H9 (cell line): ENCODE data around the gene GTF3C5. TPM values are rescaled to one million over a fixed set of nuclear protein-coding genes. Genes with fewer than 3 reads are reported as not detected.

Source experiments
- DNase-seq: peaks from one replicate; pipeline ENCODE4 v3.0.0-alpha.2; 2017
- H2AFZ ChIP-seq: one replicate; pipeline ENCODE4 v1.6.1; 2013; ENCODE audit warnings: mild to moderate bottlenecking, low read length, control low read depth, moderate library complexity
- H2AK5ac ChIP-seq: 2 replicates; pipeline ENCODE4 v1.6.1; 2013; ENCODE audit warnings: low read length, control low read depth, mixed read lengths; ENCODE audit not compliant: insufficient read length
- H2BK120ac ChIP-seq: one replicate; pipeline ENCODE4 v1.6.1; 2013; ENCODE audit warnings: low read depth, mild to moderate bottlenecking, low read length, control low read depth, inconsistent platforms; ENCODE audit not compliant: poor library complexity, severe bottlenecking
- H2BK12ac ChIP-seq: 2 replicates; pipeline ENCODE4 v1.6.1; 2013; ENCODE audit warnings: low read length, control low read depth, mixed read lengths, low read depth; ENCODE audit not compliant: insufficient read length
- H2BK15ac ChIP-seq: 2 replicates; pipeline ENCODE4 v1.6.1; 2013; ENCODE audit warnings: low read depth, low read length, control low read depth
- H2BK20ac ChIP-seq: one replicate; pipeline ENCODE4 v1.6.1; 2013; ENCODE audit warnings: low read depth, mild to moderate bottlenecking, low read length, control low read depth, inconsistent platforms; ENCODE audit not compliant: poor library complexity, severe bottlenecking
- H2BK5ac ChIP-seq: 2 replicates; pipeline ENCODE4 v1.6.1; 2013; ENCODE audit warnings: low read length, control low read depth, mixed read lengths; ENCODE audit not compliant: insufficient read length
- H3K14ac ChIP-seq: 2 replicates; pipeline ENCODE4 v1.6.1; 2013; ENCODE audit warnings: low read length, control low read depth; ENCODE audit not compliant: insufficient read depth
- H3K18ac ChIP-seq: 2 replicates; pipeline ENCODE4 v1.6.1; 2013; ENCODE audit warnings: low read depth, mild to moderate bottlenecking, mixed read lengths, low read length, control low read depth; ENCODE audit not compliant: insufficient read length
- H3K23ac ChIP-seq: 2 replicates; pipeline ENCODE4 v1.6.1; 2013; ENCODE audit warnings: low read length, control low read depth, mixed read lengths, low read depth; ENCODE audit not compliant: insufficient read length
- H3K23me2 ChIP-seq: 2 replicates; pipeline ENCODE4 v1.6.1; 2013; ENCODE audit warnings: low read depth, mild to moderate bottlenecking, mixed read lengths, low read length, control low read depth; ENCODE audit not compliant: insufficient read length, poor library complexity, severe bottlenecking
- H3K27ac ChIP-seq: 2 replicates; pipeline ENCODE4 v1.5.1; 2013; ENCODE audit warnings: low read length, control low read depth, mixed read lengths, low read depth; ENCODE audit not compliant: insufficient read length
- H3K27me3 ChIP-seq: 2 replicates; pipeline ENCODE4 v1.6.1; 2013; ENCODE audit warnings: low read length, control low read depth, inconsistent platforms; ENCODE audit not compliant: insufficient read depth
- H3K4ac ChIP-seq: 2 replicates; pipeline ENCODE4 v1.6.1; 2013; ENCODE audit warnings: low read depth, mild to moderate bottlenecking, control low read depth, inconsistent platforms, low read length, moderate library complexity
- H3K4me1 ChIP-seq: 2 replicates; pipeline ENCODE4 v1.6.1; 2013; ENCODE audit warnings: low read length, control low read depth, inconsistent platforms; ENCODE audit not compliant: insufficient read depth
- H3K4me2 ChIP-seq: 2 replicates; pipeline ENCODE4 v1.6.1; 2013; ENCODE audit warnings: low read length, control low read depth, mixed read lengths; ENCODE audit not compliant: insufficient read length, insufficient read depth
- H3K56ac ChIP-seq: 2 replicates; pipeline ENCODE4 v1.6.1; 2013; ENCODE audit warnings: low read depth, mild to moderate bottlenecking, mixed read lengths, low read length, control low read depth; ENCODE audit not compliant: insufficient read length
- H3K79me1 ChIP-seq: 2 replicates; pipeline ENCODE4 v1.6.1; 2013; ENCODE audit warnings: low read depth, mild to moderate bottlenecking, moderate library complexity, low read length, control low read depth, inconsistent platforms; ENCODE audit not compliant: insufficient read depth, poor library complexity, severe bottlenecking
- H3K79me2 ChIP-seq: 2 replicates; pipeline ENCODE4 v1.6.1; 2013; ENCODE audit warnings: low read length, control low read depth, inconsistent platforms; ENCODE audit not compliant: insufficient read depth
- H3K9ac ChIP-seq: 2 replicates; pipeline ENCODE4 v1.6.1; 2013; ENCODE audit warnings: low read length, control low read depth, mixed read lengths; ENCODE audit not compliant: insufficient read length; ENCODE audit errors: extremely low read depth
- H3K9me3 ChIP-seq: one replicate; pipeline ENCODE4 v1.6.1; 2013; ENCODE audit warnings: low read depth, low read length, inconsistent platforms; ENCODE audit not compliant: control insufficient read depth
- H3T11ph ChIP-seq: one replicate; pipeline ENCODE4 v1.6.1; 2013; ENCODE audit warnings: mild to moderate bottlenecking, low read length, control low read depth, inconsistent platforms
- H4K20me1 ChIP-seq: one replicate; pipeline ENCODE4 v1.6.1; 2013; ENCODE audit not compliant: control insufficient read depth, insufficient read length, insufficient read depth
- H4K5ac ChIP-seq: 2 replicates; pipeline ENCODE4 v1.6.1; 2013; ENCODE audit warnings: low read depth, mild to moderate bottlenecking, mixed read lengths, low read length, control low read depth; ENCODE audit not compliant: insufficient read length
- H4K8ac ChIP-seq: replicated peaks from 2 replicates; pipeline ENCODE4 v1.6.1; 2013; ENCODE audit warnings: low read length, control low read depth, mixed read lengths, low read depth; ENCODE audit not compliant: insufficient read length
- H4K91ac ChIP-seq: 2 replicates; pipeline ENCODE4 v1.6.1; 2013; ENCODE audit warnings: low read depth, mild to moderate bottlenecking, moderate library complexity, mixed read lengths, low read length, control low read depth; ENCODE audit not compliant: insufficient read length
- H3K27ac Mint-ChIP-seq, 3 experiments: 2 replicates in 2 of 3; 3 replicates in 1 of 3; pipeline ENCODE4 v1.8.0; 2020 to 2021; ENCODE audit warnings: mixed read lengths in 3 of 3, mild to moderate bottlenecking in 1 of 3, moderate library complexity in 1 of 3
- H3K27me3 Mint-ChIP-seq: 2 replicates; pipeline ENCODE4 v1.8.0; 2021; ENCODE audit warnings: low read depth, mild to moderate bottlenecking, moderate library complexity, mixed read lengths
- H3K36me3 Mint-ChIP-seq, 3 experiments: 2 replicates in 2 of 3; 3 replicates in 1 of 3; pipeline ENCODE4 v1.8.0; 2020 to 2021; ENCODE audit warnings: low read depth in 3 of 3, mixed read lengths in 3 of 3; ENCODE audit not compliant: insufficient read depth in 1 of 3
- H3K4me1 Mint-ChIP-seq, 2 experiments: 2 replicates each; pipeline ENCODE4 v1.8.0; 2020; ENCODE audit warnings: mixed read lengths in 2 of 2
- H3K4me3 Mint-ChIP-seq, 2 experiments: 2 replicates in 1 of 2; 3 replicates in 1 of 2; pipeline ENCODE4 v1.8.0; 2020 to 2021; ENCODE audit warnings: mild to moderate bottlenecking in 2 of 2, mixed read lengths in 2 of 2, moderate library complexity in 1 of 2
- H3K9me3 Mint-ChIP-seq, 2 experiments: 2 replicates in 1 of 2; 3 replicates in 1 of 2; pipeline ENCODE4 v1.8.0; 2020; ENCODE audit warnings: mild to moderate bottlenecking in 2 of 2, mixed read lengths in 2 of 2, moderate library complexity in 1 of 2
- CTCF ChIP-seq: fragments of 200-600 bp; sonication (generic); conservative IDR thresholded peaks from 3 replicates; pipeline ENCODE4 v1.8.0; 2021; ENCODE audit warnings: antibody characterized with exemption, mild to moderate bottlenecking
- WGBS: extraction: QIAGEN DNeasy Blood & Tissue Kit; methylation state at CpG from one replicate; pipeline ENCODE4 v1.1.7; 2013; ENCODE audit warnings: missing lambda C conversion rate, low lambda C conversion rate, mixed read lengths; ENCODE audit not compliant: insufficient read length; ENCODE audit errors: extremely low coverage; 5-methylcytosine and 5-hydroxymethylcytosine counted together
- total RNA-seq: library from RNA; stranded (reverse); gene quantifications from 2 replicates; pipeline ENCODE4 v1.2.1, GENCODE V29; 2021

Gene GTF3C5
- total RNA-seq, 1 experiment from 2014 or later = 88.9 TPM

GRCh38 chr9:133042676-133043075, 11.9 kb downstream of the GTF3C5 start:
- no peak overlapping the region for H2AFZ ChIP-seq
- no peak overlapping the region for H3K4ac ChIP-seq
- H4K20me1 ChIP-seq = no peaks in the 10 kb centered on the region
- no peak overlapping the region for H4K5ac ChIP-seq
- H3K4me1 ChIP-seq = no peaks in the 10 kb centered on the region
- no peak for DNase-seq
- H3K23me2 ChIP-seq = no peaks in the 10 kb centered on the region
- no peak overlapping the region for H2BK5ac ChIP-seq
- Mint-ChIP-seq H3K9me3 (peaks cover 3% of the 10 kb centered on the region in 2 experiments; a peak in 3 of 5 replicates), H3K4me3 (no peak overlapping the region), H3K27me3 (no peaks in the 10 kb centered on the region), H3K36me3 (peaks cover 42 to 66% (median 60%) of the 10 kb centered on the region in 3 experiments), H3K4me1 (no peaks in the 10 kb centered on the region), H3K27ac (no peak overlapping the region; a peak in 1 of 7 replicates)
- H4K91ac ChIP-seq = no peak overlapping the region
- H3K23ac ChIP-seq = no peak overlapping the region
- no peak overlapping the region for H2BK12ac ChIP-seq
- no peak overlapping the region for H3K9ac ChIP-seq
- H3K9me3 ChIP-seq = no peaks in the 10 kb centered on the region
- no peak overlapping the region for H2BK15ac ChIP-seq
- H4K8ac ChIP-seq = no peak overlapping the region
- peaks cover 4% of the 10 kb centered on the region for H3K79me1 ChIP-seq
- no peak overlapping the region for H3K56ac ChIP-seq
- no peak overlapping the region for H2BK120ac ChIP-seq
- H3K14ac ChIP-seq = no peak overlapping the region
- no peak overlapping the region for H3K18ac ChIP-seq
- TF ChIP-seq CTCF = no peak
- no peak overlapping the region for H3K4me2 ChIP-seq
- H3K79me2 ChIP-seq = peaks cover 3% of the 10 kb centered on the region; the same call in 1 of the 2 replicates
- H3K27ac ChIP-seq = no peak overlapping the region
- no CpG with 5 or more reads among the region's 8 CpGs for WGBS
- no peak overlapping the region for H3T11ph ChIP-seq
- no peak overlapping the region for H2AK5ac ChIP-seq
- H2BK20ac ChIP-seq = no peak overlapping the region
- no peaks in the 10 kb centered on the region for H3K27me3 ChIP-seq
